Stimulated activated memory B cell treated with anti-CD40 and anti-IgM and Interleukin-4, amounts not matched to agents 10 μg/mL and 1 μg/mL and 100 μg/mL, for 72 hours (primary cell): ENCODE data around the gene ZNRF1.
A peak's percentile ranks its signal among the peaks of the same experiment; 100 is the strongest.

Experiments used
- ATAC-seq: fragments of 150-1000 bp; cut with Tn5 transposase; 2 replicates; pipeline ENCODE4 v1.10.0; 2021
- H3K27ac Mint-ChIP-seq: one replicate; pipeline ENCODE4 v1.8.0; 2022; ENCODE audit warnings: mild to moderate bottlenecking, mixed read lengths
- H3K27me3 Mint-ChIP-seq: one replicate; pipeline ENCODE4 v1.8.0; 2022; ENCODE audit warnings: mixed read lengths
- H3K36me3 Mint-ChIP-seq: one replicate; pipeline ENCODE4 v1.8.0; 2022; ENCODE audit warnings: mixed read lengths
- H3K4me1 Mint-ChIP-seq: one replicate; pipeline ENCODE4 v1.8.0; 2022; ENCODE audit warnings: mixed read lengths
- H3K4me3 Mint-ChIP-seq: one replicate; pipeline ENCODE4 v1.8.0; 2022; ENCODE audit warnings: mild to moderate bottlenecking, moderate library complexity, mixed read lengths
- H3K9me3 Mint-ChIP-seq: one replicate; pipeline ENCODE4 v1.8.0; 2022; ENCODE audit warnings: mixed read lengths

ZNRF1 gene

GRCh38 chr16:75099738-75100602 is 101.1 kb downstream of the ZNRF1 start:
- no peak overlapping the region for H3K4me3 Mint-ChIP-seq
- H3K9me3 Mint-ChIP-seq = peaks cover 4% of the 10 kb centered on the region
- peaks cover 28% of the 10 kb centered on the region for H3K27me3 Mint-ChIP-seq
- peaks cover 24% of the 10 kb centered on the region for H3K4me1 Mint-ChIP-seq
- H3K27ac Mint-ChIP-seq = no peak overlapping the region
- ATAC-seq = peak; percentile 28
- no peaks in the 10 kb centered on the region for H3K36me3 Mint-ChIP-seq

DNA sequence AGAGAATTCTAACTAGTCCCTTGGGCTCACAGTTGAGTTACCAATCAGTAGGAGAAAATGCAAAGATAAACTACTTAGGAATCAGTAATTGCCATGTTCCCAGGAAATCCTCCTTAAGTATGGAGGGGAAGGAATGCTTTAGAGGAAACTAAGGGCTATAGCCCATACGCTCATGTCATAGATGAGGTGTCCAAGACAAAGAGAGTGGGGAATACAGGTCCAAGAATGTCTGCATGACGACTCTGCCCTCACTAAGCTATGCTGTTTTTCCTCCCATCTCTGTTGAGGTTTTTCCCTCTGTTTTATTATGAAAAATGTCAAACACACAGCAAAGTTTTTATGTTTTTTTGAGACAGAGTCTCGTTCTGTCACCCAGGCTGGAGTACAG is 101.8 kb downstream of the ZNRF1 start:
- H3K27ac Mint-ChIP-seq = no peak overlapping the region
- ATAC-seq = no peak
- H3K4me1 Mint-ChIP-seq = peaks cover 23% of the 10 kb centered on the region
- no peaks in the 10 kb centered on the region for H3K36me3 Mint-ChIP-seq
- H3K27me3 Mint-ChIP-seq = peaks cover 34% of the 10 kb centered on the region
- no peak overlapping the region for H3K4me3 Mint-ChIP-seq
- peaks cover 4% of the 10 kb centered on the region for H3K9me3 Mint-ChIP-seq

GRCh38 chr16:75101635-75102034 is 102.8 kb downstream of the ZNRF1 start:
- no peaks in the 10 kb centered on the region for H3K36me3 Mint-ChIP-seq
- H3K4me3 Mint-ChIP-seq = no peak overlapping the region
- ATAC-seq = no peak
- H3K27me3 Mint-ChIP-seq = peaks cover 45% of the 10 kb centered on the region
- H3K4me1 Mint-ChIP-seq = peaks cover 30% of the 10 kb centered on the region
- no peak overlapping the region for H3K27ac Mint-ChIP-seq
- peaks cover 4% of the 10 kb centered on the region for H3K9me3 Mint-ChIP-seq

DNA sequence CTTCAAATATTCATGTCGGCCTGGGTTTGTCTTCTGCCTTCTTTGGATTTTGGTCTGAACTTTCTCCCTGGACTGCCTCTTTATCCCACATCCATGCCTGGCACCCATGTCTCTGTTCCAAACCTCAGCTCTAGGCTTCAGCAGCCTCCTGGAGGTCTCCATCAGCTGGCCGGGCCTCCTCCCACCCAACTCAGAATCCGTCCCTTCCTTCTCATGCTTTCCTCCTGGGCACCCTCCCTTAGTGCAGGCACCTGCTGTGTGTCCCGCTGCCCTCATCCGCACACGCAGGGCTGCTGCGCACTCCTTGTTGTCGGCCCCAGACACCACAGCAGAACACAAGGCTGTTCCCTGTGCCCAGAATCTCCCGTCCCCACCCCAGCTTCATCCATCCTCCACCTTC is 103.8 kb downstream of the ZNRF1 start:
- H3K36me3 Mint-ChIP-seq = no peaks in the 10 kb centered on the region
- no peak overlapping the region for H3K27ac Mint-ChIP-seq
- ATAC-seq = no peak
- peaks cover 54% of the 10 kb centered on the region for H3K27me3 Mint-ChIP-seq
- no peak overlapping the region for H3K4me3 Mint-ChIP-seq
- peaks cover 30% of the 10 kb centered on the region for H3K4me1 Mint-ChIP-seq
- H3K9me3 Mint-ChIP-seq = peaks cover 4% of the 10 kb centered on the region

DNA sequence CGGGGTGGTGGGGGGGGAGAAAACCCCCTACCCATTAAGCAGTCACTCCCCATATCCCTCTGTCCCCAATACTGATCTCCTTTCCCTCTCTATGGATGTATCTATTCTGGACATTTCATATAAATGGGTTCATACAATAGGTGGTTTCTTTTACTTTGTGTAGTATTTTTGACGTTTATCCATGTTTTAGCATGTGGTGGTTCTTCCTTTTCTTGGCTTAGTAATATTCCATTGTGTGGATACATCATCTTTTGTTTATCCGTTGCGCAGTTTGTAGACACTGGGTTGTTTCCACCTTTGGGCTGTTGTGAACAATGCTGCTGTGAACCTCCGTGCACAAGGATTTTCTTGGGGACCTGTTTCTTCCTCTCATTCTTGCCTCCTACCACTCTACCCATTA is 105.2 kb downstream of the ZNRF1 start:
- Mint-ChIP-seq H3K27ac (no peak overlapping the region), H3K4me1 (peaks cover 36% of the 10 kb centered on the region), H3K27me3 (peaks cover 68% of the 10 kb centered on the region), H3K36me3 (no peaks in the 10 kb centered on the region), H3K9me3 (peaks cover 4% of the 10 kb centered on the region), H3K4me3 (no peak overlapping the region)
- no peak for ATAC-seq

DNA sequence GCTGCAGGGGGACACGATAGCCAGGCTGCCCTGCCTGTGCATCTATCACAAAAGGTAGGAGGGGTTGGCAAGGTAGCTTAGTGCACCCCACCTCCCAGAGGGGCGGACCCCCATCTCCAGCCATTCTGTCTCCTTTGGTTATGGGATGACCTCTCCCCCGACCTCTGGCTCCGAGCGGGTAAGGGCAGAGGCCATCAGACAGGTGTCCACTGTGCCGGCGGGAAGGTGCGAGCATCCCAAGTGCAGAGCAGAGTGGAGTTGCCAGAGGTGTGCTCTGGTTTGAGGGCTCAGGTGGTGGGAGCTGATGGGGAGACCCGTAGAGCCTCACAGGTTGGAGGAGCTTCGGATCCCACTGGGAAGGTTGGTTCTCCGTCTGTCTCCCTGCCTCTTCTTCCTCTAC is 106.0 kb downstream of the ZNRF1 start:
- Mint-ChIP-seq H3K4me1 (peaks cover 36% of the 10 kb centered on the region), H3K27ac (no peak overlapping the region), H3K27me3 (peaks cover 77% of the 10 kb centered on the region), H3K36me3 (no peaks in the 10 kb centered on the region), H3K4me3 (no peak overlapping the region), H3K9me3 (peaks cover 4% of the 10 kb centered on the region)
- ATAC-seq = no peak

DNA sequence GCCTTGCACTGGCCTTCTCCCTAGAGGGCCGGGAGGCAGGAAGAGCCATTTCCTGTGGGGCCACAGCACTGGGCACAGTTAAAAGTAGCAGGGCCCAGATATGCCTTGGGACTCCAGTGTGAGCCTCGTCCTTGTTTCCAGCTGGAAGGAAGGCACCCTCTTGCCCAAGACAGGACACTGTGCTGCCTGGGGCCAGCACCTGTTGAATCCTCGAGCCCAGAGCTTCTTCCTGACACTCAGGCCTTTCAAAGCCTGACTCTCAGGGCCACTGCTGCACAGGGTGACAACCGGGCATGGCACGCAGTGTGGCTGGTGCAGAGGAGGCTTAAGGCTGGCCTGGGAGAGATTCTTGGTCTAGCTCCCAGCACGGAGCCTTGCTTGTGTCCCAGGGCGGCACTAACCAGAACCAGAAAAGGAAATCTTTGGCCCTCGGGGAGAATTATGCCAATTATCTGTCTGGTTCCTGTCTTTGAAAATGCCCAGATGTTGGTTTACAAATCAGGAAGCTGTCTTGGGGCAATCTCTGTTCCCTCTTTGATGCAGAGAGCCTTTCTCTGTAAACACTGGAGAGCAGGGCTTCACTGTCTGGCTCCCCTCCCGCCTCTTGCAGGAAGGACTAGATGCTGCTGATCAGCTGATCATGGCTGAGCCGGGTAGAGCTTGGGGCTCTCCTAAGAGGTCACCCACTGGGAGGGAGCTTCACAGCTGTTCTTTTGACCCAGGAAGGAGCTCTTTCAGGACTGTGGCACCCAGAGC is 106.7 kb downstream of the ZNRF1 start:
- H3K36me3 Mint-ChIP-seq = no peaks in the 10 kb centered on the region
- H3K27ac Mint-ChIP-seq = no peak overlapping the region
- peaks cover 4% of the 10 kb centered on the region for H3K9me3 Mint-ChIP-seq
- no peak for ATAC-seq
- peaks cover 37% of the 10 kb centered on the region for H3K4me1 Mint-ChIP-seq
- H3K4me3 Mint-ChIP-seq = no peak overlapping the region
- H3K27me3 Mint-ChIP-seq = peaks cover 83% of the 10 kb centered on the region

- Mint-ChIP-seq H3K4me1 (peaks cover 48% of the 10 kb centered on the region), H3K36me3 (no peaks in the 10 kb centered on the region), H3K9me3 (peaks cover 4% of the 10 kb centered on the region), H3K4me3 (no peak overlapping the region), H3K27ac (no peak overlapping the region), H3K27me3 (peaks cover 95% of the 10 kb centered on the region)
- ATAC-seq = no peak
Observed at GRCh38 chr16:75106351-75107274, 107.8 kb downstream of the ZNRF1 start.

GRCh38 chr16:75107505-75107904 is 108.7 kb downstream of the ZNRF1 start:
- ATAC-seq = no peak
- Mint-ChIP-seq H3K36me3 (no peaks in the 10 kb centered on the region), H3K4me1 (peaks cover 57% of the 10 kb centered on the region), H3K4me3 (no peak overlapping the region), H3K27me3 (peaks cover 96% of the 10 kb centered on the region), H3K9me3 (peaks cover 4% of the 10 kb centered on the region), H3K27ac (no peak overlapping the region)

- Mint-ChIP-seq H3K9me3 (peaks cover 3% of the 10 kb centered on the region), H3K4me1 (peaks cover 60% of the 10 kb centered on the region), H3K4me3 (peak overlapping the region; percentile 34), H3K36me3 (no peaks in the 10 kb centered on the region), H3K27ac (peak overlapping the region; percentile 26), H3K27me3 (peaks cover 98% of the 10 kb centered on the region)
- peak; percentile 71 for ATAC-seq
Observed at GRCh38 chr16:75108792-75109731, 110.2 kb downstream of the ZNRF1 start.

GRCh38 chr16:75109732-75110243 is 111.0 kb downstream of the ZNRF1 start:
- H3K9me3 Mint-ChIP-seq = no peaks in the 10 kb centered on the region
- H3K27me3 Mint-ChIP-seq = peaks cover 91% of the 10 kb centered on the region
- ATAC-seq = no peak
- H3K4me1 Mint-ChIP-seq = peaks cover 60% of the 10 kb centered on the region
- H3K4me3 Mint-ChIP-seq = no peak overlapping the region
- no peaks in the 10 kb centered on the region for H3K36me3 Mint-ChIP-seq
- H3K27ac Mint-ChIP-seq = peak overlapping the region; percentile 26

DNA sequence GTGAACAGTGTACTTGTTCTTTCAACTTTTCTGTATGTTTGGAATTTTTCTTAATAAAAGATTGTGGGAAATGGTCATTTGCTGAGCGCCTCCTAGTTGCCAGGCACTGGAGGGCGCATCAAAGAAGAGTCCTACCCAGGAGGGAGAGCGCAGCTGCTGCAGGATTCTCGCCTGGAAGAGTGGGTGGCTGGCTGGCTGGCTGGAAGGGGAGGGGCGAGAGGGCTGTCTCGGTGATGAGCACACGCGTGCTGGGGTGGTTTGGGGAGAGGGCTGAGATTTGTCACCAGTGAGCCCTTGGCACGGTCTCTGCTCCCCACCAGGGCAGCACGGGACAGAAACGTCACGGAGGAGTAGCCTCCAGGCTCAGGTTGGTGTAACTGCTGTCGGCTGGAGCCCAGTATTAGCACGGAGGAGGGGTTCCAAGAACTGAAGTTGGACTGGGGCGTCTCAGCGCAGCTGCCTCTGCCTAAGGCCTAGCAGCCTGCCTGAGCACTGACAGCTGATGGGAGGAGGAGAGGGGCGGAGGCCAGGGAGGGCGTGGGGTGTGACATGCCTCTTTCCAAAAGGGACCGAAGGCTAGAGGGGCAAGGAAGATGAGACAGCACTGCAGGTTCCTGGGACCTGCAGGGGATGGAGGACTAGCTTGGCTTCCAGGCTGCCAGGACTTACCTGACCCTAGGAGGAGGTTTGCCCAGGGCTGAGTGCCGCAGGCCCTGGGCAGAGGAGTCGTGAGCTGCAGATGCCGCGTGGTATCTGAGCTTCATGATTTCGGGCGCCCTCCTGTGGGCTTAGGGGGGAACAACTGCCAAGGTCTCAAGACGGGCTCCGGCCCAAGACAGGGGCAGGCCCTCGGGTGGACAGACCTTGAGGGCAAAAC is 112.1 kb downstream of the ZNRF1 start:
- peaks cover 52% of the 10 kb centered on the region for H3K4me1 Mint-ChIP-seq
- no peaks in the 10 kb centered on the region for H3K9me3 Mint-ChIP-seq
- H3K27me3 Mint-ChIP-seq = peaks cover 80% of the 10 kb centered on the region
- peak; percentile 81 for ATAC-seq
- peak overlapping the region; percentile 45 for H3K4me3 Mint-ChIP-seq
- peak overlapping the region; percentile 16 for H3K27ac Mint-ChIP-seq
- H3K36me3 Mint-ChIP-seq = no peaks in the 10 kb centered on the region

- Mint-ChIP-seq H3K4me1 (peaks cover 48% of the 10 kb centered on the region), H3K36me3 (no peaks in the 10 kb centered on the region), H3K9me3 (no peaks in the 10 kb centered on the region), H3K27ac (peak overlapping the region; percentile 16), H3K4me3 (no peak overlapping the region), H3K27me3 (peaks cover 74% of the 10 kb centered on the region)
- peak; percentile 22 for ATAC-seq
Observed at GRCh38 chr16:75111514-75111940, 112.7 kb downstream of the ZNRF1 start.
